Nasal cavity respiratory epithelium epithelial cell of viscerocranial mucosa (primary cell): ENCODE measurements around the gene TULP3. TPM values are rescaled to one million over a fixed set of nuclear protein-coding genes. Genes with fewer than 3 reads are reported as not detected.

ENCODE experiments used
- total RNA-seq: library from RNA; depleted of rRNA; stranded (reverse); fragments of >200 nt; gene quantifications from 2 replicates; pipeline ENCODE4 v1.2.3, GENCODE V29; 2014

The TULP3 gene, protein sequence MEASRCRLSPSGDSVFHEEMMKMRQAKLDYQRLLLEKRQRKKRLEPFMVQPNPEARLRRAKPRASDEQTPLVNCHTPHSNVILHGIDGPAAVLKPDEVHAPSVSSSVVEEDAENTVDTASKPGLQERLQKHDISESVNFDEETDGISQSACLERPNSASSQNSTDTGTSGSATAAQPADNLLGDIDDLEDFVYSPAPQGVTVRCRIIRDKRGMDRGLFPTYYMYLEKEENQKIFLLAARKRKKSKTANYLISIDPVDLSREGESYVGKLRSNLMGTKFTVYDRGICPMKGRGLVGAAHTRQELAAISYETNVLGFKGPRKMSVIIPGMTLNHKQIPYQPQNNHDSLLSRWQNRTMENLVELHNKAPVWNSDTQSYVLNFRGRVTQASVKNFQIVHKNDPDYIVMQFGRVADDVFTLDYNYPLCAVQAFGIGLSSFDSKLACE
- 13.7 and 29.4 TPM in 2 replicates for total RNA-seq

DNA sequence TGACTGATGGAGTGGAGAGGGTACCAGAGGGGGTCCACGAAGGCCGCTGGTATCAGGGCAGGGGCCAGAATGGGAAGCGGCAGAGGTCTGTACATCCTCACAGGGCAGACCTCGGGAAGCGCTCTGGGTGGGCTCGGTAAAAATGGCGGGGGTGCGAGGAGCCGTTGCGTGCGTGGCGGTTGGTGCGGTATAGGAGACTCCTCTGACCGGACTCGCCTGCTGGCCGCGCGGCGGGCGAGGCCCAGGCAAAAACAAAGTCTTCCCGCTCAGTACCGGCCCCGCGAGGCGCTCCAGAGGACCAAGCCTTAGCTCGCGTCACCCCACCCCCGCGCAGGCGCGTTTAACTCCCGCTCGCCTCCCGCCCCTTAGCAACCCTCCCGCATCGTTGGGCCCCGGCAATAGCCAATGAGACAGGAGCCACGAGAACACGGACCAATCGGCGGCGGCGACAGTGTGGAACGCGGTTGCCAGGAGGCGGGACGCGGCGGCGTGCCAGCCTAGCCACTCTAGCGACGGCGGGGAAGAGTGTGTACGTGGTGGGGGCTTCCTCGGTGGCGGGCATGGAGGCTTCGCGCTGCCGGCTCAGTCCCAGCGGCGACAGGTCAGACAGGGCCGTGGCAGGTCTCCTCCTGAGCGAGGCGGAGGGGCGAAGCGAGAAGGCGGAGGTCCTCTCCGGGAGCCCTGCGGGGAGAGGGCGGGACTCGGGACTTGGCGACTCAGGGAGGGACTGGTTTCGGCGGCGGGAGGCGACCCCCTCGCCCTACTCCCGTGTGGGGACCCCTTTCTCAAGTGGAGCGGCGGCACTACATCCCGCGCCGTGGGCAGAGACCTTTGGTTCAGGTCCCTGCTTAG lies at the start of gene TULP3:
Gene TULP3, plus strand, starts transcription at position 504 of the 852 bp plus-strand sequence. Its CDS starts 57 bp downstream, at position 561.

DNA sequence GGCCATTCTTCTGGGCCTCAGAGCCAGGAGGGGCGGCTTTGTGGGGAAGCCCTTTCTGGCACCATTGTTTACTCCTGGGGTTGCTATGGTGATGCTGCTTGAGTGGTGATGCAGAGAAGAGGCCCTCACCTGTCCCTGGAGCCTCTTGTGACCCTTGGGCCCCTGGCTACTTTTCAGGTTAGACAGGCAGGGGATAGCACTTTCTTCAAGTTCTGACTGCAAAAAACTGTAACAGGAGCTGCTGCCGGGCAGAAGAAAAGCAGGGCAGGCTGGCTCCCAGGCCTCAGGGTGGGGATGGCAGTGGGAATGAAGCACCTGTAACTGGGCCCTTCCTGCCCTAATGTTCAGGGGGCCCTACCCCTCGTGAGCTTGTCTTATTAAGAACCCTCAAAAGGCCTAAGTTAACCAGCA lies 33.7 kb upstream of the TULP3 start, which contains the start of gene TEX52:
Gene TEX52, minus strand, starts transcription at position 19 of the 411 bp plus-strand sequence. Its CDS starts 13 bp downstream, at position 6.

DNA sequence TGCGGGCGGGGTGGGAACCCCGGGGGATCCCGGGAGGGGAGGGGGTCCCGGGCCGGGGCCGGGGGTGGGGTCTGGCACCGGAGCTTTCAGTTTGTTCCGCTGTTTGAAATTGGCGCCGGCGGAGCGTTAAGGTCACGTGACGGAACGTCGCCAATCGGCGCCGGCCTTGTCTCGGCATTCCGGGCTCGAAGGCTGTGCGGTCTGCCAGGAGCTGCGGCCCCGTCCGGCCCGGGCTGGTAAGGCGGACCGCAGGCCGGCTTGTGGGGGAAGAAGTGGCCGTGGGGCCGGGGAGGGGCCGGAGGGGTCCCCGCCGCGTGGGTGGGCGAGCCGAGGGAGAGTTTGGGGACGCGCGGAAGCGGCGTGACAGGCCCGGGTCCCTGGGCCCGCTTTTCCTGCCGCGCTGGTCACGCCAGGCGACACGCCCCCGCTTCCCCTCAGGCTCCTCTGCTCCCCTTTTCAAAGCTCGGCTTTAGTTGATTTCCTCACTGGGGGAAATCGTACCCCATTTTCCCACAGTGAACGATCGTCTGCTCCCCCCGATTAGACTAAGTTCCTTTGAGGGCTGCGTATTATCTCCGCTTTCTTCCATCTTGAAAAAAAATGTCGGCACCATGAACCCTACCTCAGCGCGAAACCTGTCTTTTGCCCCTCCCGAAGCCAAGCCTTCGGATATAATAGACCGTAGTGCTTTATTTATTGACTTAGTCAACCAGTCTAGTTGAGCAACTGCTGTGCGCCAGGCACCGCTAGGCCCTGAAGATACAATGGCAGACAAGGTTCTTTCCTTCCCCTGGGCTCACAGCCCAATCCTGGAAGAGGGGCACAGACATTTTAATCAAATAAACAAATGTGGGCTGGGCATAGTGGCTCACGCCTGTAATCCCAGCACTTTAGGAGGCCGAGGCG lies 13.4 kb upstream of the TULP3 start, which contains the start of the genes FOXM1 and RHNO1:
Gene FOXM1, minus strand, starts transcription at position 128 of the 906 bp plus-strand sequence. CDS start 2,696 bp downstream, outside the sequence.
Gene RHNO1, plus strand, starts transcription at position 177 of the 906 bp plus-strand sequence. CDS start 8,144 bp downstream, outside the sequence.

DNA sequence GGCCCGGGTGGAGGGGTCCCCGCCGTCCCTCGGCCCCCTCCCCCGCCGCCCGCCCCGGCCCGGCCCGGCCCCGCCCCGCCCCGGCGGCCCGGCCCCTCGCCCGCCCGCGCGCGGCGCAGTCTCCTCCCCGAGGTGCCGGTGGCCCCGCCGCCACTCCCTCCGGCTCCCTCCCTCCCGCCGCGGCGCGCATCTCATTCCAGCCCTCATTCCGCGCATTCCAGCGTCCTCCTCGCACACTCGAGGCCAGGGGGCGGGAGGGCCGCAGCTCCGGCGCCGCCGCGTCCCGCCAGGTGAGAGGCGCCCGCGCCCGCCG lies 68.5 kb downstream of the TULP3 start, which contains the start of gene TEAD4:
Gene TEAD4, plus strand, starts transcription at position 206 of the 313 bp plus-strand sequence.

Other genes with a start within 250 kb of the TULP3 start
- gene FKBP4, start 95.9 kb upstream of the TULP3 start, total RNA-seq: 84.4 and 99.9 TPM in 2 replicates
- 10.6 and 18.9 TPM in 2 replicates for gene ITFG2, start 78.2 kb upstream of the TULP3 start, total RNA-seq
- not detected in 2 replicates for gene NRIP2, start 55.9 kb upstream of the TULP3 start, total RNA-seq
- not detected in 2 replicates for gene TEX52, start 33.9 kb upstream of the TULP3 start, total RNA-seq
- 0.07 and 1.0 TPM in 2 replicates for gene FOXM1, start 13.7 kb upstream of the TULP3 start, total RNA-seq
- gene RHNO1, start 13.7 kb upstream of the TULP3 start, total RNA-seq: 21.4 and 30.4 TPM in 2 replicates
- gene TEAD4, start 68.5 kb downstream of the TULP3 start, total RNA-seq: 4.4 and 5.9 TPM in 2 replicates
- gene TSPAN9, start 186.5 kb downstream of the TULP3 start, total RNA-seq: 5.1 and 18.3 TPM in 2 replicates